ENCODE results near the gene NLRX1.
A peak's percentile ranks its signal among the peaks of the same experiment; 100 is the strongest.

Gene NLRX1

GRCh38 chr11:119144825-119145486, 23.6 kb upstream of the NLRX1 start:
- H3K27me3 ChIP-seq (ENCODE audit: insufficient read depth, low read length): peaks cover 10% of the 10 kb centered on the region
- no peaks in the 10 kb centered on the region for H3K36me3 ChIP-seq (ENCODE audit: insufficient read depth, low read length)
- no peak overlapping the region for H2AFZ ChIP-seq (ENCODE audit: low read length)
- H3K27ac ChIP-seq (ENCODE audit: low read depth, low read length, poor library complexity, severe bottlenecking): no peak overlapping the region
- peaks cover 13% of the 10 kb centered on the region for H3K4me1 ChIP-seq (ENCODE audit: insufficient read depth, low read length, severe bottlenecking)
- H3K4me3 ChIP-seq (ENCODE audit: low read depth, low read length, poor library complexity, severe bottlenecking): no peak overlapping the region
- no peaks in the 10 kb centered on the region for H3K9me2 ChIP-seq (ENCODE audit: low read depth, low read length)
- no peak overlapping the region for H3K9ac ChIP-seq (ENCODE audit: low read length)
- TF ChIP-seq CTCF (IDR thresholded peaks at IDR 0.05; ENCODE audit: low read length): peak; percentile 26; the same call in 1 of the 2 replicates
- TF ChIP-seq EZH2 (IDR thresholded peaks at IDR 0.05; ENCODE audit: borderline replicate concordance, low read length): no peak
- no peaks in the 10 kb centered on the region for H3K79me2 ChIP-seq (ENCODE audit: insufficient read depth, low read length)
- H4K20me1 ChIP-seq (ENCODE audit: insufficient read depth, low read length): no peaks in the 10 kb centered on the region
- H3K9me3 ChIP-seq (ENCODE audit: low read length): no peaks in the 10 kb centered on the region
- H3F3A ChIP-seq (ENCODE audit: insufficient read depth, low read length): no peaks in the 10 kb centered on the region
- H3K4me2 ChIP-seq (ENCODE audit: low read length): no peak overlapping the region

- H3K9ac ChIP-seq (ENCODE audit: low read length): no peak overlapping the region
- no peaks in the 10 kb centered on the region for H3K79me2 ChIP-seq (ENCODE audit: insufficient read depth, low read length)
- H3K4me3 ChIP-seq (ENCODE audit: low read depth, low read length, poor library complexity, severe bottlenecking): no peak overlapping the region
- H3K4me2 ChIP-seq (ENCODE audit: low read length): no peak overlapping the region
- H3K9me2 ChIP-seq (ENCODE audit: low read depth, low read length): no peaks in the 10 kb centered on the region
- no peak overlapping the region for H2AFZ ChIP-seq (ENCODE audit: low read length)
- H3K36me3 ChIP-seq (ENCODE audit: insufficient read depth, low read length): no peaks in the 10 kb centered on the region
- H4K20me1 ChIP-seq (ENCODE audit: insufficient read depth, low read length): no peaks in the 10 kb centered on the region
- no peaks in the 10 kb centered on the region for H3F3A ChIP-seq (ENCODE audit: insufficient read depth, low read length)
- H3K27me3 ChIP-seq (ENCODE audit: insufficient read depth, low read length): peaks cover 13% of the 10 kb centered on the region
- TF ChIP-seq CTCF (IDR thresholded peaks at IDR 0.05; ENCODE audit: low read length): no peak
- TF ChIP-seq EZH2 (IDR thresholded peaks at IDR 0.05; ENCODE audit: borderline replicate concordance, low read length): no peak
- no peaks in the 10 kb centered on the region for H3K9me3 ChIP-seq (ENCODE audit: low read length)
- no peak overlapping the region for H3K27ac ChIP-seq (ENCODE audit: low read depth, low read length, poor library complexity, severe bottlenecking)
- H3K4me1 ChIP-seq (ENCODE audit: insufficient read depth, low read length, severe bottlenecking): peaks cover 13% of the 10 kb centered on the region
Observed at GRCh38 chr11:119145551-119145950, 23.0 kb upstream of the NLRX1 start.

- Histone ChIP-seq H3K27ac (ENCODE audit: low read depth, low read length, poor library complexity, severe bottlenecking) (no peak overlapping the region), H3F3A (ENCODE audit: insufficient read depth, low read length) (no peaks in the 10 kb centered on the region), H4K20me1 (ENCODE audit: insufficient read depth, low read length) (no peaks in the 10 kb centered on the region), H3K79me2 (ENCODE audit: insufficient read depth, low read length) (no peaks in the 10 kb centered on the region), H3K27me3 (ENCODE audit: insufficient read depth, low read length) (peaks cover 10% of the 10 kb centered on the region; the same call in 1 of the 2 replicates), H3K9me2 (ENCODE audit: low read depth, low read length) (no peaks in the 10 kb centered on the region), H3K4me2 (ENCODE audit: low read length) (no peak overlapping the region), H2AFZ (ENCODE audit: low read length) (no peak overlapping the region), H3K36me3 (ENCODE audit: insufficient read depth, low read length) (no peaks in the 10 kb centered on the region), H3K4me3 (ENCODE audit: low read depth, low read length, poor library complexity, severe bottlenecking) (no peak overlapping the region), H3K4me1 (ENCODE audit: insufficient read depth, low read length, severe bottlenecking) (peaks cover 13% of the 10 kb centered on the region), H3K9me3 (ENCODE audit: low read length) (no peaks in the 10 kb centered on the region), H3K9ac (ENCODE audit: low read length) (no peak overlapping the region)
- TF ChIP-seq CTCF (IDR thresholded peaks at IDR 0.05; ENCODE audit: low read length) (no peak), EZH2 (IDR thresholded peaks at IDR 0.05; ENCODE audit: borderline replicate concordance, low read length) (no peak)
Observed at GRCh38 chr11:119147604-119148333, 20.8 kb upstream of the NLRX1 start.
